ENCODE results near the gene DENND10. TPM values are rescaled to one million over a fixed set of nuclear protein-coding genes. Genes with fewer than 3 reads are reported as not detected.
A peak's percentile ranks its signal among the peaks of the same experiment; 100 is the strongest.

Gene DENND10, protein sequence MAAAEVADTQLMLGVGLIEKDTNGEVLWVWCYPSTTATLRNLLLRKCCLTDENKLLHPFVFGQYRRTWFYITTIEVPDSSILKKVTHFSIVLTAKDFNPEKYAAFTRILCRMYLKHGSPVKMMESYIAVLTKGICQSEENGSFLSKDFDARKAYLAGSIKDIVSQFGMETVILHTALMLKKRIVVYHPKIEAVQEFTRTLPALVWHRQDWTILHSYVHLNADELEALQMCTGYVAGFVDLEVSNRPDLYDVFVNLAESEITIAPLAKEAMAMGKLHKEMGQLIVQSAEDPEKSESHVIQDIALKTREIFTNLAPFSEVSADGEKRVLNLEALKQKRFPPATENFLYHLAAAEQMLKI
- 10 to 100 TPM in 5 of 6 donors, 1 to 10 TPM in 1; 10.0 to 24.2 (median 18.8) TPM for polyA plus RNA-seq (ENCODE audit: low read depth in 6 of 6)

DNA sequence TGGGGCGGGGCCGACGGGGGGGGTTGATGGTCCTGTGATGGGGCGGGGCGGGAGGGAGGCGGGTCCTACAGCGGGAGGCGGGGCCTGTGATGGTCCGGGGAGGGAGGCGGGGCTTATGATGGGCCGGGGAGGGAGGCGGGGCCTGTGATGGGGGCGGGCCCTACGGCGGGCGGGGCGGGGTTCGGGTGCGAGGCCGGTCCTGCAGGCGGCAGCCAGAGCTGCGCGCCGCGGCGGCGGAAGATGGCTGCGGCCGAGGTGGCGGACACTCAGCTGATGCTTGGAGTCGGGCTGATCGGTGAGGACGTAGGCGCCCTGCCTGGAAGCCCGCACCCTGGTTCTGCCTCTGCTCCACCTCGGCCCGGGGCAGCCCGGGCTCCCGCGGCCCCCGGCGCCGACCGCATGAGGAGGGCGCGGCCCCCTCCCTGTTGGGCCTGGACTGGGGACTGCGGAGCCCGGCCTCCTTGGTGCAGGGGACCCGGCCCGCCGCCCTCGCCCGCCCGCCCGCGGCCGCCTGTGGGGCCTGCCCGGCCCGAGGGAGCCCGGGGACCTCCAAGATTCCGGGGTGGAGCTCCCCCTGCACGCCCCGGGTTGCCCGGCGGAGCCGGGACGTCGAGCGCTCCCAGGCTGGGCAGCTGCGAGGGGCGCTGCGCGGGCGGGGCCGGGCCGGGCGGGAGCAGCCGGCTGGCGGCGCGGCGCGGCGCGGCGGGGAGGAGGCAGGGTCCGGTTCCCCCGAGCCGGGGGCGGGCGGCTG, at the start of gene DENND10:
Gene DENND10, plus strand, starts transcription at position 211 of the 751 bp plus-strand sequence. Its CDS starts 30 bp downstream, at position 241.
- Mint-ChIP-seq H3K36me3 (peaks cover 0 to under 1% of the 10 kb centered on the region in 2 donors), H3K4me3 (peak within 1 kb of the TSS; percentile 73 to 91 (median 82)), H3K27ac (peak within 1 kb of the TSS; percentile 41 to 96 (median 86)), H3K9me3 (no peaks in the 10 kb centered on the region), H3K27me3 (no peaks in the 10 kb centered on the region), H3K4me1 (peaks cover 0 to 9% (median 8%) of the 10 kb centered on the region in 3 donors)
- ATAC-seq (ENCODE audit: low read depth in 2 of 2) (peak; percentile 79 to 81), DNase-seq (peak; percentile 58)

DNA sequence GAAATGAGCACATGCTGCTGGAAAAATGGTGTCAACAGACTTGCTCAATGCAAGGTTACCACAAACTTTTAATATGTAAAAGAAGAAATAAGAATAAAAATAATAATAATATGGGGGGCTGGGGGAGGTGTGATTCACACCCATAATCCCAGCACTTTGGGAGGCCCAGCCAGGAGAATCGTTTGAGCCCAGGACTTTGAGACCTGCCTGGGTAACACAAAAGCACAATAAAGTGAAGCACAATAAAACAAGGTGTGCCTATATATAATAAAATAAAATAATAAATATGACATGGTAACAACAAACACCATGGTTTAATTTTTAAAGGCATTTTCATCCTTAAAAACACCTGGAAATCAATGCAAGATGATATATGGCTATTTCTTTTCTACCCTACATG, 48.4 kb upstream of the DENND10 start:
- no peak for DNase-seq
- ATAC-seq (ENCODE audit: low read depth in 2 of 2): no peak
- H3K9me3 Mint-ChIP-seq: no peaks in the 10 kb centered on the region
- H3K36me3 Mint-ChIP-seq: peaks cover 48 to 51% of the 10 kb centered on the region in 2 donors
- H3K4me1 Mint-ChIP-seq: peaks cover under 1 to 11% (median 2%) of the 10 kb centered on the region in 3 donors
- H3K27me3 Mint-ChIP-seq: no peaks in the 10 kb centered on the region
- H3K27ac Mint-ChIP-seq: no peak overlapping the region
- no peak overlapping the region for H3K4me3 Mint-ChIP-seq

DNA sequence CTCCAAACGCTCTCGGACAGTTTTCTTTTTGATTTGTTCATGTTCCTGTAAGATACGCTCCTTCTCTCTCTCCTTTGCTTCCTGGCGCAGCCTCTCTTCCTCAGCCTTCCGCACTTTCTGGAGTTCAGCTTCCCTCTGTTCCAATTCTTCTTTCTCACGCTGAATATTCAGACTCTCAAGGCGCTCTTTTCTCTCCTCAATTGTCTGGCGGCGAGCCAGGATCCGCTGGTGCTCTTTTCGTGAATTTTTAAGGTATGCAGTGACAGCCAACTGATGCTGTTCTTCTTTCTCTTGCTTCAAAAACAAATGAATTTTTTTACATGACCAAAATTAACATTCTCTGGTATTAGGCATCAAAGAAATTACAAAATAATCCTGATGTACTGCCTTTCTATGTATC, 45.9 kb upstream of the DENND10 start:
- Mint-ChIP-seq H3K4me3 (no peak overlapping the region), H3K27ac (peak overlapping the region in 3 of 6 donors; percentile 16 to 61 (median 27)), H3K9me3 (no peaks in the 10 kb centered on the region), H3K27me3 (no peaks in the 10 kb centered on the region), H3K36me3 (peaks cover 31 to 36% of the 10 kb centered on the region in 2 donors), H3K4me1 (peaks cover 10 to 17% (median 15%) of the 10 kb centered on the region in 3 donors)
- DNase-seq (no peak), ATAC-seq (ENCODE audit: low read depth in 2 of 2) (no peak)

DNA sequence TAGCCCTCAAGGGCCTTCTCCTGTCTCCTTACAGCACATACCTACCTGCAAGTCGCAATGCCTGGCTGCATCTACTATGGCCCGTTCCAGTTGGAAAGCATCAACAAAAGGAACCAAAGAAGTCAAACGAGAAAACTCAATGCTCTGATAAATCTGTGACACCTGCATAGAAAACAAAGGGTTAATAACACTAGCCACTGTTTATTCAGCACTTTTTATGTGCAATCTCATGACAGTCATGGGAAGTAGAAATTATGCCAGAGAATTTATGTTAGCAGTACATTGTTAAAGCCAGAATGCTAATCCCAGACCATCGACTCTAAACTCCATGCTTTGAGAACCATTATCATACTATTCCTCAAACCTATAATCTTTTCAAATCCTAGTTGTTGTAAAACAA, 44.4 kb upstream of the DENND10 start:
- no peak overlapping the region for H3K27ac Mint-ChIP-seq

DNA sequence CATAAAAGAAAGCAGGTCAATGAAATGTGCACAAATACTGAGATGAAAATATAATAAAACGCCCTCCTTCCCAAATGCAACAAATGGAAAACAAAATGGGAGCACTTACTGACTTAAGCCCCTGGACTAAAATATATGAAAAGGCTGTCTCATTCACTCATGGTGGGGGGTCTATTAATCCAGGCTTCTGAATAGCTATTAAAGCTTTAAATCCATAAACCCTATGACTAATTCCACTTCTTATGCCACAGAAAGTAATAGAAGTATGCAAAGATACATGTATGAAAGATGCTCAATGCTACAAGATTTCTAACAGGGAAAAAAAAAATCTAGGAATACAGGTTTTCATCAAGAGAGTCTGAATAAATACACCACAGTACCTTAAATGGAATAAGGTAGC, 43.8 kb upstream of the DENND10 start:
- H3K27me3 Mint-ChIP-seq: no peaks in the 10 kb centered on the region
- H3K4me3 Mint-ChIP-seq: no peak overlapping the region
- DNase-seq: no peak
- H3K36me3 Mint-ChIP-seq: peaks cover 39 to 53% of the 10 kb centered on the region in 2 donors
- no peak for ATAC-seq (ENCODE audit: low read depth in 2 of 2)
- no peaks in the 10 kb centered on the region for H3K9me3 Mint-ChIP-seq
- H3K27ac Mint-ChIP-seq: peak overlapping the region in 1 of 6 donors; percentile 13
- peaks cover 10 to 19% (median 15%) of the 10 kb centered on the region in 3 donors for H3K4me1 Mint-ChIP-seq

More for the DNA sequence above, 44.4 kb upstream of the DENND10 start:
- no peaks in the 10 kb centered on the region for H3K9me3 Mint-ChIP-seq
- peaks cover 34 to 47% of the 10 kb centered on the region in 2 donors for H3K36me3 Mint-ChIP-seq
- H3K4me3 Mint-ChIP-seq: no peak overlapping the region
- no peaks in the 10 kb centered on the region for H3K27me3 Mint-ChIP-seq
- no peak for ATAC-seq (ENCODE audit: low read depth in 2 of 2)
- H3K4me1 Mint-ChIP-seq: peaks cover 10 to 17% (median 15%) of the 10 kb centered on the region in 3 donors
- no peak for DNase-seq

DNA sequence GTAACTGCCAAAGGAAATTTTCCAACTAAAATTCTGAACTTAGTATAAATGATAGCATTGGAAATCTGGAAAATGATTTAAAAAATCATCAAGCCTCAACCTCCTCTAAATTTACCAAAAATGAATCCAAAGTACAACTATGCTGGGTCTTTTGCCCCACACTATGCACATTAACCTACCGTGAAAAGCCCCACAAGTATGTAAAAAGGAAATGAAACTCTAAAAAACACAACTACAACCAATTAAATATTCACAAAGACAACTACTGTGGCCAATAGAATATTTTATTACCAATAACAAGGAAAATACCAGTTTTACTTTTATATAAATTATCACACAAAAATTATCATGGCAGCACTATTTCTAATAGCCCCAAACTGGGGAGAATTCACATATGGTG, 42.6 kb upstream of the DENND10 start:
- no peaks in the 10 kb centered on the region for H3K27me3 Mint-ChIP-seq
- ATAC-seq (ENCODE audit: low read depth in 2 of 2): peak; percentile 74 to 75
- H3K36me3 Mint-ChIP-seq: peaks cover 43 to 52% of the 10 kb centered on the region in 2 donors
- H3K4me1 Mint-ChIP-seq: peaks cover 10 to 20% (median 15%) of the 10 kb centered on the region in 3 donors
- H3K9me3 Mint-ChIP-seq: no peaks in the 10 kb centered on the region
- no peak overlapping the region for H3K4me3 Mint-ChIP-seq
- DNase-seq: peak; percentile 3
- H3K27ac Mint-ChIP-seq: peak overlapping the region in 4 of 6 donors; percentile 16 to 77 (median 32)

DNA sequence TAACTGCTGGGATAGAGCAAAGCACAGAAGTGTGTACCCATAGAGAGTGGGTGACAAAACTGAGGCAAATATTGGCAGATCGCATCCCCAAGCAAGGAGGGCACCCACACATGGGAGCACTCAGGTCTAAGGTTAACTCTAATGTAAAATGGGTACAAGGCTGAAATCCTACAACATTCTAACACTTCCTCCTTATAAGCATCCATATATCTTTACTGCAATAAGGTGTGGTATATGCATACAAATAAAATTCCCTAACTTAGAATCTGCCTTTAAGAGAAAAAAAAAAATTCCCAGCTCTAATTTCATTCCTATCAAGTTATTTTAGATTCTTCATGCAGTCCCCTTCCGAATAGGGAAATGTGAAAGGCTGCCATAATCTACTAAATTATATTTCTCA, 42.0 kb upstream of the DENND10 start:
- Mint-ChIP-seq H3K36me3 (peaks cover 38 to 47% of the 10 kb centered on the region in 2 donors), H3K9me3 (no peaks in the 10 kb centered on the region), H3K27me3 (no peaks in the 10 kb centered on the region), H3K4me3 (no peak overlapping the region), H3K4me1 (peaks cover 10 to 20% (median 15%) of the 10 kb centered on the region in 3 donors), H3K27ac (peak overlapping the region in 2 of 6 donors; percentile 39 to 77)
- no peak for DNase-seq
- no peak for ATAC-seq (ENCODE audit: low read depth in 2 of 2)

DNA sequence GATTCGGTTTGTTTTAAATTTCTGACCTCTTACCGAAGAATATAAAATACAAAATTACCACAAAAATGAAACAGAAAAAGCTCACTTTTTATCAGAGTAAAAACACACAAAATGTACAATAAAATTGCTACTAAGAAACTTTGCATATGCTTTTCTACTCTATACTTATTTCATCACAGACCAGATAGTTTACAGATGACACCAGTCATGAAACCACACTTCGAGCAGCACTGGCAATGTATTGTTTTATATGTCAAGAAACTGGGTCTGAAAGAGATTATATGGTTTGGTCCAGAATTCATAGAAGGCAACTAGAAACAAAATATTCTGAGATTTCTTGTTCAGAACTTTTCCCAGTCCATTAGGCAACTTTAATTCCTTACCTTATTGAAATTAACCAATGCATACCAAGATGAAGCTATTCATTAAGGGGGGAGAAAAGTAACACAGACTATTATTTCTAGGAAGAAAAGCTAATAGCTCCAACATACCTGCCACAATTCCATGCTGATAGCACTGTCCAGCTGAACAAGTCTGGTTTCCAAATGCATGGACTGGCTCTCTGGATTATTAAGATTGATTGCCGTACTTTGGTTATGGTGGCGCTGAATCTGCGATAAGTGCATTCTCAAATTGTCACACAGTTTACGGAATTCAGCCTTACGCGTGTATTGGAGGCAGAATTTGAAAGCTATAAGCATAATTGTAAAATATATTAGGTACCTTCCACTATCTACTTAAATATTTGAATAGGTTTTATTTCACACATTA, 33.3 kb upstream of the DENND10 start:
- Mint-ChIP-seq H3K4me3 (no peak overlapping the region), H3K27ac (no peak overlapping the region), H3K4me1 (peaks cover 0 to 10% (median 0%) of the 10 kb centered on the region in 3 donors), H3K36me3 (peaks cover 7 to 9% of the 10 kb centered on the region in 2 donors), H3K27me3 (no peaks in the 10 kb centered on the region), H3K9me3 (no peaks in the 10 kb centered on the region)
- ATAC-seq (ENCODE audit: low read depth in 2 of 2) (no peak), DNase-seq (no peak)

DNA sequence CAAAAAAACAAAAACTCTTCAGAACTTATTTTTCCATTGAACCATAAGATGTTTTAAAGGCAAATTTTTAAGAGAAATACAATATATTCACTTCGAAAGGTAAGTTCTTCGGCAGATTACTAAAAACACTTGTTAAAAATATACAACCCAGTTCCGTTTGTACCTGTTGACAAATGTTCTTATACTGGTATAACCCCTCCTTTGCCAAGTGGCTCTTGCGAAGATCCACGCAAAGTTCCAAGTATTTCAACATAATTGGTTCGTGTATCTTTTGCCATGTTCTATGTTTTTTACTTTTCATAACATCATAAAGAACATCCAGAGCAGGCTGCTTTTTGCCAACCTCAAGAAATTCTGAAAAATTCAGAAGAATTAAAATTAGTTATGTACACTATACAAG, 30.3 kb upstream of the DENND10 start:
- peaks cover 0 to 2% (median 0%) of the 10 kb centered on the region in 7 donors for H3K9me3 Mint-ChIP-seq
- H3K4me1 Mint-ChIP-seq: peaks cover 11 to 29% (median 14%) of the 10 kb centered on the region in 3 donors
- ATAC-seq (ENCODE audit: low read depth in 2 of 2) (no peak), DNase-seq (no peak)
- H3K27ac Mint-ChIP-seq: peak overlapping the region in 1 of 6 donors; percentile 28
- H3K4me3 Mint-ChIP-seq: no peak overlapping the region
- H3K36me3 Mint-ChIP-seq: peaks cover 7 to 9% of the 10 kb centered on the region in 2 donors
- H3K27me3 Mint-ChIP-seq: no peaks in the 10 kb centered on the region

DNA sequence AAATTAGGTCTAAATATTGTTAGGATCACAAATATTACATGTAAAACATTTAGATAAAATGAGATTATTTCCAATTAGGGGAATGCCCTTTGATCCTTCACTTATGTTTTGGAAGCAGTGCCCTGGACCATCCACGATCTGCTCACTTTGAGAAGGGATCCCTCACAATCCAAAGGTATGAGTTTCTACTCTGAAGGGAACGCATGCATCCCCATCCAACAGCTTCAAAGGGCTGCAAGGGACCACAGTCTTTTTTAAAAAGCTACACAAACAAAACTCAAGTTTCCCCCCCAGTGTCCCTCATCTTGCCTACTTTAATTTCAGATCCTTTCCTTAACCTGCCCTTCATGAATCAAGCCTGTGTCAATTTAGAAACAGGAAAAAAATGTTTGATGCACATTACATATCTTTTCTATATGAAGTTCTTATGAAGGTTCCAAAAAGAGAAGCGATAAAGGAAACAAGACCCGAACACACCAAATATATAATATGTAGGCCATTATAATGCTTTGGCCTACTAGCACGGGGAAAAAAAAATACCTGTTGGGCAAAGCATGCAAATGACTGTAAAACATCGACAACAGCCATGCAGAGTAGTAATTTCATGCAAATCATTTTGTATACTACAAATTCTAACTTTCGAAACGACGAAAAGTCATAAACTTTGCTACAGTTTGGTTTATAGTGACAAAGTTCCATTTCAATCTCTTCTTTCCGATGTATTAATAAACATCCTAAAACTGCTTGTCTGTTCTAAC, 25.3 kb upstream of the DENND10 start:
- Mint-ChIP-seq H3K27me3 (no peaks in the 10 kb centered on the region), H3K36me3 (no peaks in the 10 kb centered on the region), H3K27ac (peak overlapping the region in 3 of 6 donors; percentile 95 to 98 (median 96)), H3K4me3 (peak overlapping the region; percentile 25 to 97 (median 94)), H3K4me1 (peaks cover 33 to 49% (median 39%) of the 10 kb centered on the region in 3 donors), H3K9me3 (peaks cover 0 to 2% (median 0%) of the 10 kb centered on the region in 7 donors)
- no peak for ATAC-seq (ENCODE audit: low read depth in 2 of 2)
- DNase-seq: no peak

DNA sequence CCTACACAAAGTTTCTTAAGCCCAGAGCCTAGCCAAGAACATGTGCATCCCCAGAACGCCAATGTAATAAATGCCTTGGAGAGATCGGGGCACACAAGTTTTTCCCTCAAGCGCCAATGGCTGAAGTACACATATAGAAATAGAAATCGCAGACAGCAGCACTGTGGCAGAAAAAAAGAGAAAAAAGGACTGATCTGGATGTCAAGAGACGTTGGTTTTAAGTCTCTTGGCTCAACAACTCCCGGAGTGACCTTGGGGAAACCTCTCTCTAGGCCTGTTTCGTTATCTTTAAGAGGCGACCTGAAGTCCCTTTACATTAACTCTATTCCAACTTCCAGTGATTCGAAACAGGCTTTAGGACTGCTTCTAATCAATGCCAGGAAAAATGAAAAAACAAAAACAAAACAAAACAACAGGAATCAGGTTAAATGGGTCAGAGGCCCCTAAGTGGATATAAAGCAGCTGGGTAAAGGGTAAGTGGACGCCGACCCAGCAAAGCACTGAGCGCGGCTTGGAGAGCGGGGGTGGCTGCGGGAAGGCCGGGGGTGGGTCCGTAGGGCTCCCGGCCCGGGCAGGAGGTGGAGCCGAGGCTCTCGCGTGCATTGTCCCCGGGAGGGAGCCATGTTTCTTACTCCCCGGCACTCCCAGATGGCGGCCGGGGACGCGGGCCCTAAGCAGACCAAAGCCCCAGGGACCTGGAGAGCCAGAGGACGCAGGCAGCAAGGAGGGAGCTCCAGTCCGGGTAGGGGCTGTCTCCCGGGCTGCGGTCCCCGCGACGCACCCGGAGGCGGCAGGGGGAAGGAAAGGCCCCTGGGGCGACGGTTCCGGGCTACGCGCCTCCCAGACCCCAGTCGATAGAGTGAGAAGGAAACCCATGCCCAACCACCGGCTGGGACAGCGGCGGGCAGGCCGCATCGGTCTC, 24.1 kb upstream of the DENND10 start:
- DNase-seq (peak; percentile 56), ATAC-seq (ENCODE audit: low read depth in 2 of 2) (peak; percentile 55 to 59)
- peak overlapping the region; percentile 91 to 97 (median 94) for H3K4me3 Mint-ChIP-seq
- H3K36me3 Mint-ChIP-seq: no peaks in the 10 kb centered on the region
- H3K4me1 Mint-ChIP-seq: peaks cover 38 to 55% (median 46%) of the 10 kb centered on the region in 3 donors
- H3K27ac Mint-ChIP-seq: peak overlapping the region; percentile 95 to 98 (median 96)
- H3K9me3 Mint-ChIP-seq: peaks cover 0 to 2% (median 0%) of the 10 kb centered on the region in 7 donors
- no peaks in the 10 kb centered on the region for H3K27me3 Mint-ChIP-seq

All from naive B cell (primary cell).